Spleen (tissue), 7 donors: Measurements from ENCODE around the gene CROCC.

Experiments
- CTCF ChIP-seq, 11 experiments: fragments of 200-600 bp in 7 of 11; fragments of 450-650 bp in 4 of 11; sonication (generic) in 4 of 11; IDR thresholded peaks in 8 of 11; conservative IDR thresholded peaks in 3 of 11; 1 replicate in 7 of 11; 2 replicates in 4 of 11; pipeline versions ENCODE4 v1.4.0 to v1.8.0; 2016 to 2021; ENCODE audit warnings: antibody characterized with exemption in 11 of 11, inconsistent platforms in 4 of 11, mild to moderate bottlenecking in 1 of 11
- POLR2AphosphoS5 ChIP-seq, 3 donors: sonication (generic); formaldehyde crosslinking; IDR thresholded peaks; one replicate each; pipeline ENCODE4 v1.5.1; 2017; ENCODE audit warnings: antibody characterized with exemption in 3 of 3
- donor health status: DM: no; HTN: no; CAD: no; lungs with moderate emphysema.
- donor health status: DM: no; HTN: no; CAD: no.
- donor health status: DM: no; HTN: no; CAD: no.

GRCh38 chr1:17008208-17008855 lies 86.6 kb downstream of the CROCC start:
- no peak for TF ChIP-seq CTCF (IDR thresholded peaks at IDR 0.05 in 8 of 11, conservative IDR thresholded peaks at IDR 0.05 in 3 of 11)
- no peak for TF ChIP-seq POLR2AphosphoS5 (IDR thresholded peaks at IDR 0.05)
